ENCODE measurements around the gene DEFB124.
"Not testable (repeated sequence)": the region's sequence is repeated elsewhere in the genome, so short reads cannot be mapped to it uniquely, and the experiment has no call there.

The DEFB124 gene

GRCh38 chr20:31426891-31427551, 47.9 kb downstream of the DEFB124 start:
- DNase-seq (ENCODE audit: low read depth in 3 of 3, low spot score in 1 of 3), result not testable (repeated sequence)

GRCh38 chr20:31425797-31426196, 49.1 kb downstream of the DEFB124 start:
- no peak for DNase-seq (ENCODE audit: low read depth in 3 of 3, low spot score in 1 of 3)

GRCh38 chr20:31418307-31418706, 56.6 kb downstream of the DEFB124 start:
- no peak for DNase-seq (ENCODE audit: low read depth in 3 of 3, low spot score in 1 of 3)

- DNase-seq (ENCODE audit: low read depth in 3 of 3, low spot score in 1 of 3), result no peak
Observed at GRCh38 chr20:31415653-31416052, 59.3 kb downstream of the DEFB124 start.

All from stimulated activated CD4-positive, alpha-beta T cell treated with anti-CD3 and anti-CD28 coated beads, TNF-alpha, amount 100 ng/mL, for 1 hour (primary cell).